ENCODE results near the gene LIMK1.
A peak's percentile ranks its signal among the peaks of the same experiment; 100 is the strongest.
"Not testable (repeated sequence)": the region's sequence is repeated elsewhere in the genome, so short reads cannot be mapped to it uniquely, and the experiment has no call there.

Gene LIMK1

GRCh38 chr7:74121401-74122249 is 38.0 kb downstream of the LIMK1 start:
- WGBS (ENCODE audit: insufficient coverage): 92% methylated on average over 18 of the region's 26 CpGs
- CTCF ChIA-PET: no interaction called here
- Histone ChIP-seq H3K27ac (ENCODE audit: insufficient read depth in 1 of 2, low read depth in 1 of 2, low read length in 2 of 2, poor library complexity in 1 of 2, severe bottlenecking in 2 of 2) (no peak overlapping the region), H3K4me1 (ENCODE audit: control extremely low read depth in 1 of 4, control insufficient read depth in 4 of 4, insufficient read depth in 4 of 4, low read length in 3 of 4) (no peaks in the 10 kb centered on the region), H3K4me3 (ENCODE audit: control insufficient read depth in 1 of 7, extremely low read depth in 1 of 7, insufficient read depth in 4 of 7, low read depth in 2 of 7, low read length in 6 of 7) (no peak overlapping the region), H3K9me3 (ENCODE audit: control extremely low read depth in 1 of 5, control insufficient read depth in 4 of 5, insufficient read depth in 2 of 5, low read depth in 1 of 5, low read length in 4 of 5) (no peaks in the 10 kb centered on the region), H3K36me3 (ENCODE audit: control insufficient read depth in 4 of 4, insufficient read depth in 4 of 4, low read length in 3 of 4) (peaks cover 3 to 29% (median 16%) of the 10 kb centered on the region in 4 experiments), H3K27me3 (replicated peaks in 2 of 5; ENCODE audit: control insufficient read depth in 4 of 5, insufficient read depth in 5 of 5, low read length in 4 of 5) (no peaks in the 10 kb centered on the region)
- POLR2A ChIA-PET: no interaction called here
- no peak for DNase-seq

- POLR2A ChIA-PET; H3K9me3 ChIP-seq (ENCODE audit: control extremely low read depth in 1 of 5, control insufficient read depth in 4 of 5, insufficient read depth in 2 of 5, low read depth in 1 of 5, low read length in 4 of 5); H3K27me3 ChIP-seq (replicated peaks in 2 of 5; ENCODE audit: control insufficient read depth in 4 of 5, insufficient read depth in 5 of 5, low read length in 4 of 5); DNase-seq; H3K4me1 ChIP-seq (ENCODE audit: control extremely low read depth in 1 of 4, control insufficient read depth in 4 of 4, insufficient read depth in 4 of 4, low read length in 3 of 4); H3K27ac ChIP-seq (ENCODE audit: insufficient read depth in 1 of 2, low read depth in 1 of 2, low read length in 2 of 2, poor library complexity in 1 of 2, severe bottlenecking in 2 of 2); H3K4me3 ChIP-seq (ENCODE audit: control insufficient read depth in 1 of 7, extremely low read depth in 1 of 7, insufficient read depth in 4 of 7, low read depth in 2 of 7, low read length in 6 of 7): not testable (repeated sequence)
- H3K36me3 ChIP-seq (ENCODE audit: control insufficient read depth in 4 of 4, insufficient read depth in 4 of 4, low read length in 3 of 4): peaks cover 0 to 26% (median 12%) of the 10 kb centered on the region in 4 experiments
- CTCF ChIA-PET: interaction anchor here (1.1 kb wide), 1 partner anchor 13 kb away, joined by 5 read pairs; no protein-coding TSS in a partner anchor
- WGBS (ENCODE audit: insufficient coverage): 93% methylated on average over 5 of the region's 7 CpGs
Measured at GRCh38 chr7:74123892-74124291, 40.3 kb downstream of the LIMK1 start.

- Histone ChIP-seq H3K4me3 (ENCODE audit: control insufficient read depth in 1 of 7, extremely low read depth in 1 of 7, insufficient read depth in 4 of 7, low read depth in 2 of 7, low read length in 6 of 7) (no peak overlapping the region), H3K27ac (ENCODE audit: insufficient read depth in 1 of 2, low read depth in 1 of 2, low read length in 2 of 2, poor library complexity in 1 of 2, severe bottlenecking in 2 of 2) (no peak overlapping the region), H3K4me1 (ENCODE audit: control extremely low read depth in 1 of 4, control insufficient read depth in 4 of 4, insufficient read depth in 4 of 4, low read length in 3 of 4) (no peaks in the 10 kb centered on the region), H3K27me3 (replicated peaks in 2 of 5; ENCODE audit: control insufficient read depth in 4 of 5, insufficient read depth in 5 of 5, low read length in 4 of 5) (no peaks in the 10 kb centered on the region), H3K36me3 (ENCODE audit: control insufficient read depth in 4 of 4, insufficient read depth in 4 of 4, low read length in 3 of 4) (peaks cover 0 to 10% (median 1%) of the 10 kb centered on the region in 4 experiments), H3K9me3 (ENCODE audit: control extremely low read depth in 1 of 5, control insufficient read depth in 4 of 5, insufficient read depth in 2 of 5, low read depth in 1 of 5, low read length in 4 of 5) (no peaks in the 10 kb centered on the region)
- no peak for DNase-seq
- 80% methylated on average over 8 of the region's 12 CpGs for WGBS (ENCODE audit: insufficient coverage)
- POLR2A ChIA-PET: no interaction called here
- CTCF ChIA-PET: no interaction called here
Measured at GRCh38 chr7:74126220-74126880, 42.7 kb downstream of the LIMK1 start.

GRCh38 chr7:74129887-74130286 is 46.3 kb downstream of the LIMK1 start:
- ChIA-PET CTCF (interaction anchor here (1.0 to 1.7 kb wide), 2 partner anchors 14 to 271 kb away, joined by 3 read pairs; no protein-coding TSS in a partner anchor), POLR2A (no interaction called here)
- no peaks in the 10 kb centered on the region for H3K27me3 ChIP-seq (replicated peaks in 2 of 5; ENCODE audit: control insufficient read depth in 4 of 5, insufficient read depth in 5 of 5, low read length in 4 of 5)
- no peak for DNase-seq
- H3K36me3 ChIP-seq (ENCODE audit: control insufficient read depth in 4 of 4, insufficient read depth in 4 of 4, low read length in 3 of 4): no peaks in the 10 kb centered on the region
- H3K27ac ChIP-seq (ENCODE audit: insufficient read depth in 1 of 2, low read depth in 1 of 2, low read length in 2 of 2, poor library complexity in 1 of 2, severe bottlenecking in 2 of 2): no peak overlapping the region
- no peaks in the 10 kb centered on the region for H3K4me1 ChIP-seq (ENCODE audit: control extremely low read depth in 1 of 4, control insufficient read depth in 4 of 4, insufficient read depth in 4 of 4, low read length in 3 of 4)
- no peaks in the 10 kb centered on the region for H3K9me3 ChIP-seq (ENCODE audit: control extremely low read depth in 1 of 5, control insufficient read depth in 4 of 5, insufficient read depth in 2 of 5, low read depth in 1 of 5, low read length in 4 of 5)
- H3K4me3 ChIP-seq (ENCODE audit: control insufficient read depth in 1 of 7, extremely low read depth in 1 of 7, insufficient read depth in 4 of 7, low read depth in 2 of 7, low read length in 6 of 7): no peak overlapping the region
- no CpG with 5 or more reads among the region's 2 CpGs for WGBS (ENCODE audit: insufficient coverage)

GRCh38 chr7:74130518-74130917 is 46.9 kb downstream of the LIMK1 start:
- no peaks in the 10 kb centered on the region for H3K4me1 ChIP-seq (ENCODE audit: control extremely low read depth in 1 of 4, control insufficient read depth in 4 of 4, insufficient read depth in 4 of 4, low read length in 3 of 4)
- no peak overlapping the region for H3K27ac ChIP-seq (ENCODE audit: insufficient read depth in 1 of 2, low read depth in 1 of 2, low read length in 2 of 2, poor library complexity in 1 of 2, severe bottlenecking in 2 of 2)
- H3K27me3 ChIP-seq (replicated peaks in 2 of 5; ENCODE audit: control insufficient read depth in 4 of 5, insufficient read depth in 5 of 5, low read length in 4 of 5): no peaks in the 10 kb centered on the region
- ChIA-PET POLR2A (no interaction called here), CTCF (interaction anchor here (1.0 to 1.4 kb wide), 2 partner anchors 11 to 270 kb away, joined by 3 read pairs; no protein-coding TSS in a partner anchor)
- whole genome bisulfite sequencing (ENCODE audit: insufficient coverage): 86% methylated on average over 1 of the region's 4 CpGs
- H3K9me3 ChIP-seq (ENCODE audit: control extremely low read depth in 1 of 5, control insufficient read depth in 4 of 5, insufficient read depth in 2 of 5, low read depth in 1 of 5, low read length in 4 of 5): no peaks in the 10 kb centered on the region
- no peak for DNase-seq
- H3K4me3 ChIP-seq (ENCODE audit: control insufficient read depth in 1 of 7, extremely low read depth in 1 of 7, insufficient read depth in 4 of 7, low read depth in 2 of 7, low read length in 6 of 7): no peak overlapping the region
- H3K36me3 ChIP-seq (ENCODE audit: control insufficient read depth in 4 of 4, insufficient read depth in 4 of 4, low read length in 3 of 4): no peaks in the 10 kb centered on the region

GRCh38 chr7:74134117-74134620 is 50.6 kb downstream of the LIMK1 start:
- DNase-seq: peak in 1 of 3 donors; percentile 27
- H3K27ac ChIP-seq (ENCODE audit: insufficient read depth in 1 of 2, low read depth in 1 of 2, low read length in 2 of 2, poor library complexity in 1 of 2, severe bottlenecking in 2 of 2): no peak overlapping the region
- ChIA-PET CTCF (no interaction called here), POLR2A (interaction anchor here (0.7 kb wide), 1 partner anchor 248 kb away, joined by 3 read pairs; no protein-coding TSS in a partner anchor)
- H3K9me3 ChIP-seq (ENCODE audit: control extremely low read depth in 1 of 5, control insufficient read depth in 4 of 5, insufficient read depth in 2 of 5, low read depth in 1 of 5, low read length in 4 of 5): no peaks in the 10 kb centered on the region
- no peaks in the 10 kb centered on the region for H3K27me3 ChIP-seq (replicated peaks in 2 of 5; ENCODE audit: control insufficient read depth in 4 of 5, insufficient read depth in 5 of 5, low read length in 4 of 5)
- no CpG with 5 or more reads among the region's 8 CpGs for WGBS (ENCODE audit: insufficient coverage)
- no peaks in the 10 kb centered on the region for H3K4me1 ChIP-seq (ENCODE audit: control extremely low read depth in 1 of 4, control insufficient read depth in 4 of 4, insufficient read depth in 4 of 4, low read length in 3 of 4)
- H3K36me3 ChIP-seq (ENCODE audit: control insufficient read depth in 4 of 4, insufficient read depth in 4 of 4, low read length in 3 of 4): no peaks in the 10 kb centered on the region
- H3K4me3 ChIP-seq (ENCODE audit: control insufficient read depth in 1 of 7, extremely low read depth in 1 of 7, insufficient read depth in 4 of 7, low read depth in 2 of 7, low read length in 6 of 7): no peak overlapping the region

GRCh38 chr7:74138334-74138867 is 54.8 kb downstream of the LIMK1 start:
- H3K4me1 ChIP-seq (ENCODE audit: control extremely low read depth in 1 of 4, control insufficient read depth in 4 of 4, insufficient read depth in 4 of 4, low read length in 3 of 4): peaks cover 0 to 5% (median 0%) of the 10 kb centered on the region in 4 experiments
- POLR2A ChIA-PET: no interaction called here
- H3K9me3 ChIP-seq (ENCODE audit: control extremely low read depth in 1 of 5, control insufficient read depth in 4 of 5, insufficient read depth in 2 of 5, low read depth in 1 of 5, low read length in 4 of 5): no peaks in the 10 kb centered on the region
- no peak overlapping the region for H3K4me3 ChIP-seq (ENCODE audit: control insufficient read depth in 1 of 7, extremely low read depth in 1 of 7, insufficient read depth in 4 of 7, low read depth in 2 of 7, low read length in 6 of 7)
- CTCF ChIA-PET: no interaction called here
- WGBS (ENCODE audit: insufficient coverage): 90% methylated on average over 7 of the region's 12 CpGs
- no peaks in the 10 kb centered on the region for H3K27me3 ChIP-seq (replicated peaks in 2 of 5; ENCODE audit: control insufficient read depth in 4 of 5, insufficient read depth in 5 of 5, low read length in 4 of 5)
- H3K27ac ChIP-seq (ENCODE audit: insufficient read depth in 1 of 2, low read depth in 1 of 2, low read length in 2 of 2, poor library complexity in 1 of 2, severe bottlenecking in 2 of 2): no peak overlapping the region
- no peak for DNase-seq
- no peaks in the 10 kb centered on the region for H3K36me3 ChIP-seq (ENCODE audit: control insufficient read depth in 4 of 4, insufficient read depth in 4 of 4, low read length in 3 of 4)
